ENCODE data around the gene WDR33.

DNA sequence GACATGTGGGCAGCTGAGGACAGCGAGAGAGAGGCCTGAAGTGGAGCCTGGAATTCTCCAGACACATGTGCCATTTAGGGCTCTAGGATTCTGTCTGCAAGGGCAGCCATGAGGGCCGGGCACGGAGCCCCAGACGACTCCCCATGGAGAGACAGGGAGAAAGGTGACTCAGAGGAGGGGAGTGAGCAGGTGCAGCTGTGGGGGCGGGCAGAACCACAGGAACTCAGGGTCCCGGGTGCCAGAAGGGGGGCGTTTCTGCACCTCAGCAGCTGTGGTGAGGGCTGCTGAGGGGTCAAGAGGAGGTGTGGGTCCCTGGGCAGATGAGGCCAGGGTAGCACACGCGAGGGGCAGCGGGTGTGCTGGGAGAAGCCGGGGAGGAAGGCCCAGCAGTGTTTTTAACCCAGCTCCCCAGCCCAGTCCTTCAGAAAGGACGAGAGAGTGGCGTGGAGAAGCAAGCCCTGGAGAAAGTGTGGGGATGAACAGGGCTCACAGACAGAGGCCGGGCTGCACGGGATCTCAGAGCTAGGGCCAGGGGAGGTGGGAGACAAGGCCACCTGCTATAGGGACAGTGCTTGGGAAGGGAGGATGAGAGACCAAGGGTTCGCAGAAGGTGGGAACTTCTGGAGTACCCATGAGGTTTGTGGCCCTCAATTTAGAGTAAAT, 157.4 kb downstream of the WDR33 start:
- TF ChIP-seq, protein P1, sequence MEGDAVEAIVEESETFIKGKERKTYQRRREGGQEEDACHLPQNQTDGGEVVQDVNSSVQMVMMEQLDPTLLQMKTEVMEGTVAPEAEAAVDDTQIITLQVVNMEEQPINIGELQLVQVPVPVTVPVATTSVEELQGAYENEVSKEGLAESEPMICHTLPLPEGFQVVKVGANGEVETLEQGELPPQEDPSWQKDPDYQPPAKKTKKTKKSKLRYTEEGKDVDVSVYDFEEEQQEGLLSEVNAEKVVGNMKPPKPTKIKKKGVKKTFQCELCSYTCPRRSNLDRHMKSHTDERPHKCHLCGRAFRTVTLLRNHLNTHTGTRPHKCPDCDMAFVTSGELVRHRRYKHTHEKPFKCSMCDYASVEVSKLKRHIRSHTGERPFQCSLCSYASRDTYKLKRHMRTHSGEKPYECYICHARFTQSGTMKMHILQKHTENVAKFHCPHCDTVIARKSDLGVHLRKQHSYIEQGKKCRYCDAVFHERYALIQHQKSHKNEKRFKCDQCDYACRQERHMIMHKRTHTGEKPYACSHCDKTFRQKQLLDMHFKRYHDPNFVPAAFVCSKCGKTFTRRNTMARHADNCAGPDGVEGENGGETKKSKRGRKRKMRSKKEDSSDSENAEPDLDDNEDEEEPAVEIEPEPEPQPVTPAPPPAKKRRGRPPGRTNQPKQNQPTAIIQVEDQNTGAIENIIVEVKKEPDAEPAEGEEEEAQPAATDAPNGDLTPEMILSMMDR (IDR thresholded peaks at IDR 0.05) = no peak
- TF ChIP-seq POLR2AphosphoS5 (IDR thresholded peaks at IDR 0.05) (no peak), POLR2A (IDR thresholded peaks at IDR 0.05) (no peak)
